Esophagus (tissue), 2 donors: ENCODE measurements around the gene AGBL1. TPM values are rescaled to one million over a fixed set of nuclear protein-coding genes. Genes with fewer than 3 reads are reported as not detected.

Source experiments
- H3K27ac ChIP-seq, 2 donors: one replicate each; pipeline ENCODE4 v1.5.1; 2013; ENCODE audit warnings: low read depth in 2 of 2, mild to moderate bottlenecking in 2 of 2, inconsistent platforms in 1 of 2, low read length in 1 of 2, moderate library complexity in 1 of 2
- H3K27me3 ChIP-seq, 2 donors: one replicate each; pipeline ENCODE4 v1.6.1; 2013; ENCODE audit warnings: low read length in 2 of 2, control low read depth in 1 of 2, mild to moderate bottlenecking in 1 of 2; ENCODE audit not compliant: insufficient read depth in 2 of 2, control insufficient read depth in 1 of 2
- H3K36me3 ChIP-seq, 2 donors: one replicate each; pipeline ENCODE4 v1.6.1; 2013; ENCODE audit warnings: low read length in 1 of 2; ENCODE audit not compliant: control insufficient read depth in 2 of 2, insufficient read depth in 2 of 2
- H3K4me1 ChIP-seq, 2 donors: one replicate each; pipeline ENCODE4 v1.6.1; 2013; ENCODE audit warnings: low read length in 1 of 2; ENCODE audit not compliant: control insufficient read depth in 2 of 2, insufficient read depth in 2 of 2
- H3K4me3 ChIP-seq, 2 donors: one replicate each; pipeline ENCODE4 v1.5.1; 2013; ENCODE audit warnings: low read length in 2 of 2, mild to moderate bottlenecking in 2 of 2, low read depth in 1 of 2, moderate library complexity in 1 of 2
- H3K9me3 ChIP-seq, 2 donors: one replicate each; pipeline ENCODE4 v1.6.1; 2013; ENCODE audit warnings: mild to moderate bottlenecking in 2 of 2, low read depth in 1 of 2, low read length in 1 of 2, moderate library complexity in 1 of 2; ENCODE audit not compliant: control insufficient read depth in 2 of 2, insufficient read depth in 1 of 2
- WGBS, 2 donors: extraction: QIAGEN DNeasy Blood & Tissue Kit; methylation state at CpG; one replicate each; pipeline ENCODE4 v1.1.7; 2013; 5-methylcytosine and 5-hydroxymethylcytosine counted together
- polyA plus RNA-seq, 2 donors: library from polyadenylated mRNA; stranded (reverse); fragments of 200-250 nt; gene quantifications; one replicate each; pipeline ENCODE4 v1.2.3, GENCODE V29; 2013
- donor health status: healthy with polysubstance abuse.
- donor health status: Bipolar disorder and iron deficiency.

Gene AGBL1
- polyA plus RNA-seq, 2 donors = 0.01 TPM; not detected in 1

- WGBS, 2 donors = 79 to 86% methylated on average over 1 of the region's 1 CpG
- Histone ChIP-seq H3K4me1 (peaks cover 0 to 3% of the 10 kb centered on the region in 2 donors), H3K27ac (no peak overlapping the region)
Observed at GRCh38 chr15:86590461-86590860, 510.8 kb downstream of the AGBL1 start.

GRCh38 chr15:86591158-86591557 lies 511.5 kb downstream of the AGBL1 start:
- Histone ChIP-seq H3K36me3 (no peaks in the 10 kb centered on the region), H3K4me3 (no peak overlapping the region), H3K9me3 (peaks cover 0 to 3% of the 10 kb centered on the region in 2 donors), H3K4me1 (peaks cover 0 to 3% of the 10 kb centered on the region in 2 donors), H3K27me3 (no peaks in the 10 kb centered on the region), H3K27ac (no peak overlapping the region)
- WGBS, 2 donors = 89 to 96% methylated on average over 1 of the region's 1 CpG

More at GRCh38 chr15:86590461-86590860, 510.8 kb downstream of the AGBL1 start:
- no peaks in the 10 kb centered on the region for H3K36me3 ChIP-seq
- H3K27me3 ChIP-seq = no peaks in the 10 kb centered on the region
- H3K4me3 ChIP-seq = no peak overlapping the region
- peaks cover 0 to 3% of the 10 kb centered on the region in 2 donors for H3K9me3 ChIP-seq

- H3K4me1 ChIP-seq = peaks cover 0 to 3% of the 10 kb centered on the region in 2 donors
- H3K36me3 ChIP-seq = no peaks in the 10 kb centered on the region
- peak overlapping the region in 1 of 2 donors; percentile 13 for H3K27ac ChIP-seq
- WGBS, 2 donors = 50 to 56% methylated on average over 9 of the region's 9 CpGs
- no peaks in the 10 kb centered on the region for H3K27me3 ChIP-seq
- peaks cover 0 to 2% of the 10 kb centered on the region in 2 donors for H3K9me3 ChIP-seq
- H3K4me3 ChIP-seq = no peak overlapping the region
Observed at GRCh38 chr15:86591994-86592735, 512.5 kb downstream of the AGBL1 start.

- no peaks in the 10 kb centered on the region for H3K9me3 ChIP-seq
- peaks cover 0 to 3% of the 10 kb centered on the region in 2 donors for H3K4me1 ChIP-seq
- WGBS, 2 donors = 47 to 51% methylated on average over 1 of the region's 1 CpG
- H3K27me3 ChIP-seq = no peaks in the 10 kb centered on the region
- no peak overlapping the region for H3K27ac ChIP-seq
- no peak overlapping the region for H3K4me3 ChIP-seq
- H3K36me3 ChIP-seq = no peaks in the 10 kb centered on the region
Observed at GRCh38 chr15:86595741-86596140, 516.1 kb downstream of the AGBL1 start.

GRCh38 chr15:86603466-86603865 lies 523.8 kb downstream of the AGBL1 start:
- H3K36me3 ChIP-seq = no peaks in the 10 kb centered on the region
- no peaks in the 10 kb centered on the region for H3K27me3 ChIP-seq
- H3K9me3 ChIP-seq = no peaks in the 10 kb centered on the region
- no peak overlapping the region for H3K27ac ChIP-seq
- WGBS, 2 donors = 72 to 73% methylated on average over 2 of the region's 2 CpGs
- H3K4me3 ChIP-seq = no peak overlapping the region
- H3K4me1 ChIP-seq = no peaks in the 10 kb centered on the region

- Histone ChIP-seq H3K27ac (no peak overlapping the region), H3K4me1 (no peaks in the 10 kb centered on the region), H3K4me3 (no peak overlapping the region), H3K27me3 (no peaks in the 10 kb centered on the region), H3K36me3 (no peaks in the 10 kb centered on the region), H3K9me3 (no peaks in the 10 kb centered on the region)
- WGBS, 2 donors = 56 to 62% methylated on average over 7 of the region's 7 CpGs
Observed at GRCh38 chr15:86608461-86609205, 529.0 kb downstream of the AGBL1 start.

- Histone ChIP-seq H3K4me1 (no peaks in the 10 kb centered on the region), H3K27me3 (no peaks in the 10 kb centered on the region), H3K36me3 (no peaks in the 10 kb centered on the region), H3K9me3 (no peaks in the 10 kb centered on the region), H3K4me3 (no peak overlapping the region), H3K27ac (no peak overlapping the region)
- WGBS, 2 donors = 85 to 88% methylated on average over 3 of the region's 3 CpGs
Observed at GRCh38 chr15:86609275-86609674, 529.6 kb downstream of the AGBL1 start.

- no peaks in the 10 kb centered on the region for H3K9me3 ChIP-seq
Observed at GRCh38 chr15:86610038-86610437, 530.4 kb downstream of the AGBL1 start.

GRCh38 chr15:86611417-86612040 lies 531.9 kb downstream of the AGBL1 start:
- no peaks in the 10 kb centered on the region for H3K9me3 ChIP-seq
- no peaks in the 10 kb centered on the region for H3K4me1 ChIP-seq
- no peaks in the 10 kb centered on the region for H3K36me3 ChIP-seq
- H3K27me3 ChIP-seq = no peaks in the 10 kb centered on the region
- WGBS, 2 donors = 37 to 42% methylated on average over 2 of the region's 2 CpGs
- no peak overlapping the region for H3K27ac ChIP-seq
- H3K4me3 ChIP-seq = no peak overlapping the region

More at GRCh38 chr15:86610038-86610437, 530.4 kb downstream of the AGBL1 start:
- Histone ChIP-seq H3K4me3 (no peak overlapping the region), H3K27me3 (no peaks in the 10 kb centered on the region), H3K36me3 (no peaks in the 10 kb centered on the region), H3K4me1 (no peaks in the 10 kb centered on the region), H3K27ac (no peak overlapping the region)
- 82 to 87% methylated on average over 2 of the region's 2 CpGs for WGBS, 2 donors
